Fibroblast of skin of right quadriceps (primary cell): ENCODE data around the gene JMJD6.
"Not testable (repeated sequence)": the region's sequence is repeated elsewhere in the genome, so short reads cannot be mapped to it uniquely, and the experiment has no call there.

Source experiments
- DNase-seq: peaks from one replicate; pipeline ENCODE4 v3.0.0-alpha.2; 2013

Gene JMJD6

GRCh38 chr17:76715496-76715830 lies 10.9 kb downstream of the JMJD6 start:
- DNase-seq = no peak

- DNase-seq = peak; percentile 58
Observed at GRCh38 chr17:76714822-76715495, 11.4 kb downstream of the JMJD6 start.

DNA sequence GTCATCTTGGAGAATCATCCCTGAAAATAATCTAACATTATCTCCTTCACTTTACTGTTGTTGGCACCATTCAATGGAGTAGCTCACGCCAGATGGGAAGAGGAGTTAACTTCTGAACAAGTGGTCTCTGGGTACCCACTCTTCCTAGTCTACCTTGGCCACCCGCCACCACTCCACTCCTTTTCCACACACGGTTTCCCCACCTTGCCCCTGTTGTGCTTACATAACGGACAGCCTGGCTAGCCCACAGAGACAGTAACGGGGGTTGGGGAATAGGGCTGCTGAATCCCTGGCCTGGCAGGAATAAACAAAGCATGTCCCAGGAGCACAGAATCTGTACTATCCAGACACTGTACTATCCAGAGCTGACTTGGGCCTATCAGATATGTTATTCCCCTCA lies 12.1 kb downstream of the JMJD6 start:
- DNase-seq = no peak

GRCh38 chr17:76713765-76714164 lies 12.6 kb downstream of the JMJD6 start:
- no peak for DNase-seq

GRCh38 chr17:76712321-76712720 lies 14.1 kb downstream of the JMJD6 start:
- not testable (repeated sequence) for DNase-seq

DNA sequence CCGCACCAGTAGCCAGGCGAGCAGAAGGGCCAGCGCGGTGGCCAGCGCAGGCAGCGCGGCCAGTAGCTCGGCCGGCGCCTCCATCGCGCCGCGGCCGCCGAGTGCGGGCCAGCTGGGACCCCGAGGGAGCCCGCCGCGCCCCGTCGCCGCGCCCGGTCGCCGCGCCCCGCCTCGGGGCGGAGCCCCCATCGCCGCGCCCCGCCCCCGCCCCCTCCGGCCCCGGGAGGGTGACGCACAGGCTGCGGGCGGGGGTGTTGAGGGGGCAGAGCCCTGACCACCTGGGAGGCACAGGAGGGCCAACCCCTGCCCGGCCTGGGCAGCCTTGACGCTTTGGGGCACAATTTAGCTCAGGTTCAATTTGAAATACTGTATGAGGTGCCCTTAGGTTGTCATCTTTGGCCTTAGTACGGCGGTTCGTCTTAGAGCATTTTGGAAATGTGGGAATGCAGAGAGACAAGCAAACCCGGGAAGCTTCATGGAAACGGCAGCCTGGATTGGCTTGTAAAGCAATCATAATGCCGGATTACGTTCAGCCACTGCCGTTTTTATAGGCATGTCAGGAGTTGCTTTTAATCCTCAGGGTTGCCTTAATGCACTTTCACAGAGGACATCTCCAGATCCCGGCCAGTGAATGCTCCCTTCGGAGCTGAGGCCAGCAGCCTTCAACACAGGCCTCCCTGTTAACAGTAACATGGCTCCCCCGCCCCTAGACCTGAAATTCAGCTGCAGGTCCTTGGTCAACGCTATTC lies 15.4 kb downstream of the JMJD6 start, which contains the start of gene MXRA7:
Gene MXRA7 (minus strand): TSS at position 103 of the 749 bp plus-strand sequence. CDS start 19 bp downstream, at position 84.
- DNase-seq = peak; percentile 68

- DNase-seq = not testable (repeated sequence)
Observed at GRCh38 chr17:76709951-76710862, 16.2 kb downstream of the JMJD6 start.

DNA sequence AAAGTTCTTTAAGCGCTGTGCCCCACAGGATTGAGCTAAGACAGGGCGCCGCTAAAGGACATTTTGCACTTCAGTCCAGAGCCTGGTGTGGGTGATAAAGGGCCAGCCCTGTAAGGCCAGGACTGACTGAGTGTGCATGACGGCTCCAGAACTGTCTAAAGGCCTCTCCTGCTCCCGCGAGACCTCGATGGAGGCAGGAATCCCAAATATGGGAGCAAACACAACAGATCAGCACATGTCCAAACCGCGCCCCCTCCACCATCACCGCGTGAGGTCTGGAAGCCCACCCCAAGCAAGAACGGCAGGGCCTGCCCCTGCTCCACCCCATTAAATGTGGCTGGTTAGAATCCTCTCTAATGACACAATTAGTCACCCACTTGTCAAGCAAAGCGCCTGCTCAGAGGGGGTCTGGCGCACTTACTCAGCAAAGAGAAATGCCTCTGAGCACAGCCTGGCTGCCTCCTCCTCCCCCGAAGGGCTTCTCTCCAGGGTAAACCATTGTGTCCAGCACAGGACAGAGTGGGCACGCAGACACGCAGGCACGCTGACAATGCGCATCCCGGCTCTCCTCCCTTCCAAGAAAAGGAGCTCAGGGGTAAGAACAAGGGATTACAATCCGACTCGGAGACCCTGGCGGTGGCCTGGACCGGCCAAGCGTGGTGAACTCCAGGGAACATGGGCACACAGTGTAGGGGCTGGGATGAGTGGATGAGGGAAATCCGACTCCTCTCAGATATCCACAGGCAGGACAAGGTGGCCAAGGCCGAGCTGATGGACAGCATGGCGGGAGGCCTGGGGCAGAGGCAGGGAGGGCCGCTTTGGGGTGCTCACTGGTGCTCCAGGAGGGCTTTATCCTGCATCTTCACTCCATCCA lies 17.1 kb downstream of the JMJD6 start:
- peak; percentile 99 for DNase-seq

- no peak for DNase-seq
Observed at GRCh38 chr17:76707985-76708807, 18.2 kb downstream of the JMJD6 start.

- no peak for DNase-seq
Observed at GRCh38 chr17:76706817-76707216, 19.6 kb downstream of the JMJD6 start.

DNA sequence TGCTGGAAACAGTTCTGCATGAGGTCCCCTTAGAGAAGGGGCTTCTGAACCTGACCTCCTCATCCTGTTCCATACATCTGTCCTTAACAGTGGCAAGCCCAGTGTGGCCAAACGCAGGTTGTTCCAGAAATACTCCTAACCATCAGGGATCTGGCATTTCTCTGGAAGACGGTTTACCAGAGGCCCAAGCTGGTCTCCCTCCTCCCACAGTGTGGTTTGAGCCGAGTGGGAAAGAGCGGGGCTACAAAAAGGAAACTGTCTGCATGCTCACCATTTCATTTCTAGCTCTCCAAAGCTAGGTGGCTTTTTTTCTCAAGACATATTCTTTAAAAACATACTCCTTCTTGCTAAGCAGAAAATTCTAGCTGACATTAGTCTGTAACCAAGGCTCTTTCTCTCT lies 21.6 kb downstream of the JMJD6 start:
- no peak for DNase-seq

DNA sequence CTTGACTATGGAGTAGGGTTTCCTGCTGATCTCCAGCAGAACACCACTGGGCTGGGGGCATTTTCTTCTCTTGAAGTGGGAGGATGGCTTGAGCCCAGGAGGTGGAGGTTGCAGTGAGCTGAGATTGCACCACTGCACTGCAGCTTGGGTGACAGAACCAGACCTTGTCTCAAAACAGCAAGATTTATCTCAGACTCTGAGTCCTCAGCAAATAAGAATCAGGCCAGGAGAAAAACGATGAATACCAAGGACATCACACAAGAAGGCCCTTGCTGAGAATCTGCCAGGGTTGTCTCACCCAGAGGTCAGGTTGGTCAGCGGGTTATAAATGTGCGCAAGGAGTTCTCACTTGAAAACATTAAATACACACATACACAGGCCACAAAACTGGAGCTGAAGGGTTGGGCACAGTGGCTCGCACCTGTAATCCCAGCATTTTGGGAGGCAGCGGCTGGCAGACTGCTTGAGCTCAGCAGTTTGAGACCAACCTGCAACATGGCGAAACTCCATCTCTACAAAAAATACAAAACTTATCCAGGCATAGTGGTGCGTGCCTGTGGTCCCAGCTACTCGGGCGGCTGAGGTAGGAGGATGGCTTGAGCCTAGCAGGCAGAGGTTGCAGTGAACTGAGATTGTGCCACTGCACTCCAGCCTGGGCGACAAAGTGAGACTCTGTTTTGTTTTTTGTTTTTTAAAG lies 23.3 kb downstream of the JMJD6 start:
- DNase-seq = no peak

DNA sequence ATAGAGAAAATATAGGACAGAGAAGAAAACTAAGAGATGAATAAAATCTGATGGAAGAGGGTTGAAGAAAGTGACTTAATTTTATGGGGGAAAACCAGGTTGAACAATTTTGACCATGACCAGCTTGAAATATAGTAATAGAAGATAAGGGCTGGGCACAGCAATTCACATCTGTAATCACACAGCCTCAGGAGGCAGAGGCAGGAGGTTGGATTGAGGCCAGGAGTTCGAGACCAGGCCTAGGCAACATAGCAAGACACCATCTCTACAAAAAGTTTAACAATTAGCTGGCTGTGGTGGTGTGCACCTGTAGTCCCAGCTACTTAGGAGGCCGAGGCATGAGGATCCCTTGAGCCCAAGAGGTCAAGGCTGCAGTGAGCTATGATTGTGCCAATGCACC lies 24.3 kb downstream of the JMJD6 start:
- DNase-seq = no peak

GRCh38 chr17:76701471-76701967 lies 24.9 kb downstream of the JMJD6 start:
- no peak for DNase-seq

DNA sequence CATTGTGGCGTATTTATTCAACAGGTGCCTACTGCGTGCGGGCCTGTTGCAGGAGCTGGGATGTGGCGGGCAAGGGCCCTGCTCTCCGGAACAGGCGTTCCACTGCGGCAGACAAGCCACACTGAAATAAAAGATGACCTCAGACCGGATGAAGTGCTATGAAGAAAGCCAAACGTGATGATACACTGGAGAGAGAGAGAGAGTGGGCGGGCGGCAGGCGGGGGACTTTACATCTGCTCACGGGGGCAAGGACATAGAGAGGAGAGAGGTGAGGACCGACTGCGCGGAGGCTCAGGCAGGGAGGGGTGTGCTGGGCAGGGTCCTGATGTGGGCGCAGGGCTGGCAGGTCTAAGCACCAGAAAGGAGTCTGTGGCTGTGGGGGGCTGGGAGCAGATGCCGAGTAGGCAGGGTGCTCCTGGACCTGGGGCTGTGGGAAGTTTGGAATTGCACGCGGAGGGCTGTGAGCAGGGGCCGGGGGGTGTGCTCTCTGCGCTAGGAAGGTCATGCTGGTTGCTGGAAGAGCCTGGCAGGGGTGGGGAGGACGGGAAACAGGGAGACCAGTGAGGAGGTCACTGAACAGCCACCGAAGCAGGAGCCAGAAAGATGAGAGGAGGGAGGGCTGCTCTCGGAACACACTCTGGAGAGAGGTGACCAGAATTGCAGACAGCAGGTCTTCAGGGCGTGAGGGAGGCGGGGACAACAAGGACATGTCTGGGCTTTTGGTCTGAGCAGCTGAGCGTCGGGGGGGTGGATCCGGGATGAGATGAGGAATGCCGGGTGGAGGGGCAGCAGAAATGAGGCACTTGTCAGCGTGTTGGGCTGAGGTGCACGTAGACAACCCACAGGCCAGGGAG lies 25.6 kb downstream of the JMJD6 start:
- peak; percentile 74 for DNase-seq

DNA sequence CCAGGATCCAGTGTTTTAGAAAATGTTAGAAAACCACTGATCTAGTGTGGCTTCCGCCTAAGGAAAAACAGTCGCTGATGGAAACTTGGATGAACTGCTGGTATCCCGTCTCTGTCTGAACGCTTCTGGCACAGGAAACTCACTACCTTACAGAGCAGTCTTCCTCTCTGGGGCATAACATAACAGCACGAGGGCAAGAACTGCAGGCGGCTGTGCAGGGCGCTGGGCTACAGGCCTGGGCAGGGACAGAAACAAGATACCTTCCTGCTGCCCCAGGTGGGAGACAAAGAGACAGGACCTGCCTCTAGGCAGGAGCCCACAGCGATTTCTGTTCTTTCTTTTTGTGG lies 26.2 kb downstream of the JMJD6 start:
- DNase-seq = no peak

GRCh38 chr17:76698466-76698977 lies 27.9 kb downstream of the JMJD6 start:
- DNase-seq = not testable (repeated sequence)

DNA sequence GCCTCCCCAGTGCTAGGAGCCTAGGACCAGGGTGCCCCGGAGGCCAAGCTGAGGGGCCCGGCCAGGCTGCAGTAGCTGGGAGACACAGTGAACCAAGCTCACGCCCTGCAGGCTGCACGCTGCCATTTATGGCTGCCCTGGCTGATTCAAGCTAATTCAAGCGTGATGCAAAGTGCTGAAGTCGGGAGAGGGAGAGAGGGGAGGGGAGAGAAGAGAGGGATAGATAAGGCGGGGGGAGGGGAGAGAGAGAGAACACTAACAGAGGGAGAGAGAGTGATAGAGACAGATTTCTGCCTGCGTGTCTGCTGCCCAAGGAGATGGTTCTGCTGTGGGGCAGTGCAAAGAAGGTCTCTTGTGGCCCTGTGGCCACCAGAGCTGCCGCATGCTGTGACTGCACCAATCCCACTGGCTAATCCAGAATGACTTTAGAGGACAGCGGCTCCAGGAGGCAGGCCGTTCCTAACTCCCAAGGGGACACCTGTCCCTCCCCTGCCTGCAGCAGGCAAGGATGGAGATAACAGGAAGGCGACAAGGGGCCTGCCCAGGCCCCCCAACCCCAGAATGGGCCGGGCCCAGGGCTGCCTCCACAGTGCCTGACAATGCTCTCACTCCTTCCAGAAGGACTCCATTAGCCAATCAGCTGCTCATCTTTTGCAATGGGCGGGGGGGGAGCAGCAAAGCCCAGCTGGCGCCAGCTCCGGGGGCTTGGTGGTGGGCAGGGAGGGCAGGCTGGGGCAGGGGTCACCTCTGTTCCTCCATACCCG lies 28.5 kb downstream of the JMJD6 start:
- DNase-seq = peak; percentile 68
